Frontal cortex (tissue), 4 donors: Measurements from ENCODE around the gene STIP1. TPM values are rescaled to one million over a fixed set of nuclear protein-coding genes. Genes with fewer than 3 reads are reported as not detected.

ENCODE experiments used
- DNase-seq, 2 donors: peaks; one replicate each; pipeline ENCODE4 v3.0.0; 2012; ENCODE audit warnings: low spot score in 2 of 2
- FAIRE-seq: peaks from 2 replicates; lab custom pipeline; 2012; peaks lifted over from hg19 to GRCh38; lab: Jason Lieb, UNC
- total RNA-seq: library from RNA; depleted of rRNA; stranded (reverse); fragments of >200 nt; gene quantifications from one replicate; pipeline ENCODE4 v1.2.3, GENCODE V29; 2014
- donor health status: control.
- donor health status: control.
- donor health status: control.

Gene STIP1
- total RNA-seq, 1 donor from 2014 or later, result 91.7 TPM

DNA sequence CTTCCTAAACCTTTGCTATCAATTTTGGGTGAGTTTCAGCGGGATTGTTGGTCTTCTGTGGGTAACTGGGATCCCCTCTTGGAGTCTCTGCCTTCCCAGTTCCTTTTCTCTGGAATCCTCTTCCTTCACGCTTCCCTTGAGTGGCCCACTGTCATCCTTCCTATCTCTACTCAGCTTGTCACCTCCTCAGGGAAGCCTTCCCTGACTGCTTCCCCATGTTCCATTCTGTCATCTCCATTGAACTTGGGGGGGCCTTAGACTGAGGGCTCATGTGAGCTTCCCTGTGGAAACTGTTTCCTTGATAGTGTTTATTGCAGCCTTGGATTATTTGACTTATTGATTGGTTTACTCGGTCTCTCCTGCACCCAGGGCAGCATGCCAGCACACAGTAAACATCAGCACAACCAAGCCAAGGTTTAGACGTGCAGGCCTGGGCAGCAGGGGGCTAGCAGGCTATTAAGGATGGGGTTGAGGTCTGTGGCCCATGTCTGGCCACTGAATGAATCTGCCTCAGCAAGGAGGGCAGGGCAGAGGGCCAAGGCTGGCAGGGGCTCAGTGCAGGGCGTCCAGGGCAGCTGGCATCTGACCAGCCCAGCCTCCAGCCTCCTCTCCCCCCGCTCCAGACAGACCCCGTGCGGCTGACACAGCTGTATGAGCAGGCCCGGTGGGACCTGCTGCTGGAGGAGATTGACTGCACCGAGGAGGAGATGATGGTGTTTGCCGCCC lies 32.8 kb downstream of the STIP1 start:
- FAIRE-seq, result no peak
- DNase-seq, result no peak

DNA sequence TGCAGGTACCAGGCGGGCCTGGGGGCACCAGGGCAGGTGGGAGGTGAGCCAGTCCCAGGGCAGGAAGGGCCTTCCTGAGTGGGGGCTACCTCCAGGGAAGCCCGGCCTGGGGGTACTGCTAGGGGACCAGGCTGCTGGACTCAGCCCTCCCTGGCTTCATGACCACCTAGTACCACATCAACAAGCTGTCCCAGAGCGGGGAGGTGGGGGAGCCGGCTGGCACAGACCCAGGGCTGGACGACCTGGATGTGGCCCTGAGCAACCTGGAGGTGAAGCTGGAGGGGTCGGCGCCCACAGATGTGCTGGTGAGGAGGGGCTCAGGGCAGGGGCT lies 33.3 kb downstream of the STIP1 start:
- DNase-seq (no peak), FAIRE-seq (no peak)

DNA sequence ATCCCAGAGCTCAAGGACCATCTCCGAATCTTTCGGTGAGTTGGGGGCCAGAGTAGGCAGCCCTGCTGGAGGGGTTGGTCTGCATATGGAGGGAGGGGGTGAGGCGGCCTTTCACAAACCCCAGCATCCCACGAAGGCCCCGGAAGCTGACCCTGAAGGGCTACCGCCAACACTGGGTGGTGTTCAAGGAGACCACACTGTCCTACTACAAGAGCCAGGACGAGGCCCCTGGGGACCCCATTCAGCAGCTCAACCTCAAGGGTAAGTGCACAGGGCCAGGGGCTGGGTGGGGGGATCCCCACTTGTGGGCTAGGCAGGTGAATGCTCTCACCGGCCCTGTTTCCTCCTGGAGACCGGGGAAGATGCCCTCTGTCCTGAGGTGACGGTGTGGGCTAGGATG lies 33.8 kb downstream of the STIP1 start:
- no peak for FAIRE-seq
- DNase-seq, result no peak

DNA sequence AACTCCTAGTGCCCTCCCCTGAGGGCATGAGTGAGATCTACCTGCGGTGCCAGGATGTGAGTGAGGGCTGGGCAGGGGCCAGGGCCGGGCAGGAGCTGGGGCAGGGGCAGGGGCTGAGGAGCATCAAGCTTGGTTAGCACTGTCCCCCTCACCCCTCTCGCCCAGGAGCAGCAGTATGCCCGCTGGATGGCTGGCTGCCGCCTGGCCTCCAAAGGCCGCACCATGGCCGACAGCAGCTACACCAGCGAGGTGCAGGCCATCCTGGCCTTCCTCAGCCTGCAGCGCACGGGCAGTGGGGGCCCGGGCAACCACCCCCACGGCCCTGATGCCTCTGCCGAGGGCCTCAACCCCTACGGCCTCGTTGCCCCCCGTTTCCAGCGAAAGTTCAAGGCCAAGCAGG lies 34.3 kb downstream of the STIP1 start:
- FAIRE-seq (no peak), DNase-seq (no peak)

DNA sequence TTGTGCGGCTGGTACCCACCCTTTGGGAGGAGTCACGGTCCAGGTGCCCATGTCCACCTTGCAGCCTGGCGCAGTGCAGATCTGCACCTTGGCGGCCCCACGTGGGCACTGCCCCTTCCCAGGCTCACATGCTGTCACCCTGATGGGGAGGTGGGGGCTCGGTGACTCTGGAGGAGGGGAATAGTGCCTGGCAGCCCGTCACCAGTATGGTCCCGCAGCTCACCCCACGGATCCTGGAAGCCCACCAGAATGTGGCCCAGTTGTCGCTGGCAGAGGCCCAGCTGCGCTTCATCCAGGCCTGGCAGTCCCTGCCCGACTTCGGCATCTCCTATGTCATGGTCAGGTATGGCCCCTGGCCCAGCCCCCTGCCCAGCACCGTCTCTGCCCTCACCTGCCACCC lies 34.8 kb downstream of the STIP1 start:
- no peak for FAIRE-seq
- DNase-seq, result no peak

DNA sequence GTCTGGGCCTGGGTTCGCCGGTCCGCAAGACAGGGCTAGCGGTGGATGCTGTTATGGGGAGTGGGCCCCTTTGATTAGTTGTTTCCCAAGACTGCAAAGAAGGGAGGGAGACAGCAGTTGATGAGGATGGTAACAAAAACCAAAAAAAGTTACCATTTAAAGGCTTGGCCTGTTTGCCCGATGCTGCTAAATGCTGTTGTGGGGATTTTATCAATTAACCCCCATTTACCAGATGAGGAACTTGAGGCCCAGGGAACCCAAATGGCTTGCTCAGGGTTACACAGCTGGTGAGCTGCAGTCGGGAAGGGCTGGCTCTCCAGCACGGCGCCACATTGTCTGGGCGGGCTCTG lies 36.7 kb downstream of the STIP1 start:
- DNase-seq, result no peak
- no peak for FAIRE-seq

DNA sequence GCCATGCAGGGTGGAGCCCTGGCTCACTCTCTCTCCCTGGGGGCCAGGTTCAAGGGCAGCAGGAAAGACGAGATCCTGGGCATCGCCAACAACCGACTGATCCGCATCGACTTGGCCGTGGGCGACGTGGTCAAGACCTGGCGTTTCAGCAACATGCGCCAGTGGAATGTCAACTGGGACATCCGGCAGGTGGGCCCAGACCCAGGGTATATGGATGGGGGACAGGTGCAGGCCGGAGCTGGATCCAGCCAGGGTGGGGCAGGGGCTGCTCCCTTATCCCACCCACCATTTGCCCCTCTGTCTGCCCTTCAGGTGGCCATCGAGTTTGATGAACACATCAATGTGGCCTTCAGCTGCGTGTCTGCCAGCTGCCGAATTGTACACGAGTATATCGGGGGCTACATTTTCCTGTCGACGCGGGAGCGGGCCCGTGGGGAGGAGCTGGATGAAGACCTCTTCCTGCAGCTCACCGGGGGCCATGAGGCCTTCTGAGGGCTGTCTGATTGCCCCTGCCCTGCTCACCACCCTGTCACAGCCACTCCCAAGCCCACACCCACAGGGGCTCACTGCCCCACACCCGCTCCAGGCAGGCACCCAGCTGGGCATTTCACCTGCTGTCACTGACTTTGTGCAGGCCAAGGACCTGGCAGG lies 37.2 kb downstream of the STIP1 start:
- FAIRE-seq (no peak), DNase-seq (no peak)

DNA sequence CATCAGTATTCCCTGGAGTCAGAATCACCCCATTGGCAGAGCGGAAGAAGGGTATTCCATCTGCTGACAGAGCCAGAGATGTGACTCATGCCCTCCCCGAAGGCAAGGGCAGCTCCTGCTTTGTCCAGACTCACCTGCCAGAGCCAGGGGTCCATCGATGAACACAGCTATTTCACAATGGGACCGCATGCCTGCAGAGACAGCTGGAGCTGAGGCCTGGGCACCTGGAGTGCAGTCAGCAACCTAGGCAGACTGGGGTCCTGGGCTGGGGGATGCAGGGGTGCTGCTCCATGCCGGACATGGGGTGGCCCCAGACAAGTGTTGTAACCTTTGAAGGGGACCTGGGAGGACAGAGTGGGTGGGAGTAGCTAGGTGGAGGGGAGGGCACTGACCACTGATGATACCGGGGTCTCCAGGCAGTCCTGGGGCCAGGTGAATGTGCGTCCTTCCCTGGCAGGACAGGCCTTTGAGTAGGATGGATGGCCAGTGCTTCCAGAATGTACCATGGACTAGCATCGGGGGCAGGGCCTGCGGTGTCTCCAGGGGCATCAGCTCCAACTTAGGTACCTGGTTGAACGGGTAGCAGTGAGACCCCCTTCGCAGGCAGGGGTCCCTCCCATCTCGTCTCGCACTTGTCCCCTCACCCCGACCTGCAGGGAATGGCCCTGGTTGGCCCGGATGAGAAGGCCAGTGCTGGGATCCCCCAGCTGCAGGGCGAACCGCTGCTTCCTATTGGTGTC lies 38.4 kb downstream of the STIP1 start:
- no peak for FAIRE-seq

DNA sequence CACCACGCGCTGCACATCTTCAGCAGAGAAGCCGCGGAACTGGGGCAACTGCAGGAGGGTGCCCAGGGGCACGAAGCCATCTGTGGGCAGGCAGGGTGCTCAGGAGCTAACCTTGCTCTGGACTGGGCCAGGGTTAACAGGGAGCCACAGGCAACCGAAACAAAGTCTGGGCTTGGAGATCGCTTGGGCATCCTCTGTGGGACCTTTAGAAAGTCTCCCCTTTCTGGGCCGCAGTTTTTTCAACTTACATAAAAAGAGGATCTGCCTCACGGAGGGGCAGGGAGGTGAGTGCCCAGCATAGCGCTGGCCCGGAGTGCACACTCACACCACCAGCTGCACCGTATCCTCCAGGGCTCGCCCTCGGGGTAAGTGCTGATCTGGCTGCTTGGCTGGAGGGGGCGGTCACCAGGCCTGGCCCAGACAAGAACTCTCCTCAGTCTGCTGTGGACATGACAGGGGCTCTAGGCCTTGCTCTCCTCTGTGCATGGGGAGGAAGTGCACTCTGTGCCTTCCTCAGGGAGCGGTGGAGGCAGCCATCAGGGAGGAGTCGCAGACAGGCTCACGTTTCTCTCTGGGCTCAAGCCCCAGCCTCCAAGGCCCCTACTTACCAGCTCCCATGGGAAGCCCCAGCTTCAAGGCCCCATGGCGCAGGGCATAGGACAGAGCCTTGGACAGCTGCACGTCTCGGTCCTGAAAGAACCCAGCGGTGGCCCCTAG lies 39.1 kb downstream of the STIP1 start:
- FAIRE-seq, result no peak

More for the DNA sequence above, 38.4 kb downstream of the STIP1 start:
- DNase-seq, result no peak

DNA sequence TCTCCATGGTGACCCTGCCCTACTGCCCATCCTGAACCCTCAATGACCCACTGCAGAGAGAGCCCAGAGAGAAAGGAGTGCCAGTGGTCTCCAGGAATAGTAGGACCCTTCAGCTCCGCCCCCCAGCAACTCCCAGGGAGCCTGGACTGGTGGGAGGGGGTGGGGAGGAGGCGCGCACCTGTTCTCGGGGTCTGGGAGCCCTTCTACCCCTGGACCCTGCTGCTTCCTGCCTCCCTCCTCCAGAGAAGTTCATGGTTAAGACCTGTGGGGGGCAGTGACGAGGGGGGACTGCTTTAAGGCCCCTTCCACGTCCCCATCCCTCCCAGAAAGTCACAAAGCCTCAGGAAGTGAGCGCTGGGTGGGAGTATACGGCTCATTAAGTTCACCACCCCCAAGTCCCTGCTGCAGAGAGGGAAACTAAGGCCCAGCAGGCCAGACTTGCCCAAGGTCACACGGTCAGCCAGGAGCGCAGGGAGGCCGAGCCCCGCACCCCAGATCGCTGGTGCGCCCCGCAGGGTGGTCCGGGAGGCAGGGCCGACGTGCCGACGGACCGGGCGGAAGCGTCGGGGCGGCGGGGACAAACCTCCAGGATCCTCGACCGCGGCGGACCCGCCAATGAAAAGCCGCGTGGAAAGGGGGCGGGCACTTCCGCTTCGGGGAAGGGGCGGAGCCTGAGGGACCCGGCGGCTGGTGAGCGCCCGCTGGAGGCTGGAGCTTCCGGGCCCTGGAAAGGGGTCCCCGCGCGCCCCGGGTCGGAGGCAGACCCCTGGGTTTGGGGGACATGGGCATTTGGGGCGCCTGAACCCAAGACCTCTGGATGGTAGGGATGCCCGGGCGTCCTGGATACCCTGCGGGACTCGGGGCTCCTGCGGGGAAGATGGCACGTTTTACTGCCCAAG lies 39.9 kb downstream of the STIP1 start, which contains the start of the genes NUDT22 and TRPT1:
Gene NUDT22, plus strand, starts transcription at position 667 of the 899 bp plus-strand sequence. CDS start 379 bp downstream, outside the sequence.
Gene TRPT1, minus strand, starts transcription at position 579 of the 899 bp plus-strand sequence. Its CDS starts 326 bp downstream, at position 253.
- DNase-seq (peak; percentile 94 to 96), FAIRE-seq (no peak)

More for the DNA sequence above, 39.1 kb downstream of the STIP1 start:
- DNase-seq, result no peak

DNA sequence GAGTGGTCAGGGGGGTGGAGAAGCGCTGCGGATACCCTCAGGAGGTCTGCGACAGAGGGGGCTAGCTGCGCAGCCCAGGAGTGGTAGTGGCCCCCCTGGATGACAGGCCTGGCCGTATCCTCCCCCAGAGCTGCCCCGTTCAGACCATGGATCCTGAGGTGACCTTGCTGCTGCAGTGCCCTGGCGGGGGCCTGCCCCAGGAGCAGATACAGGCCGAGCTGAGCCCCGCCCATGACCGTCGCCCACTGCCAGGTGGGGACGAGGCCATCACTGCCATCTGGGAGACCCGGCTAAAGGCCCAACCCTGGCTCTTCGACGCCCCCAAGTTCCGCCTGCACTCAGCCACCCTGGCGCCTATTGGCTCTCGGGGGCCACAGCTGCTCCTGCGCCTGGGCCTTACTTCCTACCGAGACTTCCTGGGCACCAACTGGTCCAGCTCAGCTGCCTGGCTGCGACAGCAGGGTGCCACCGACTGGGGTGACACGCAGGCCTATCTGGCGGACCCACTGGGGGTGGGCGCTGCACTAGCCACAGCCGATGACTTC lies 40.6 kb downstream of the STIP1 start:
- DNase-seq (peak in 1 of 2 donors; percentile 56), FAIRE-seq (no peak)

DNA sequence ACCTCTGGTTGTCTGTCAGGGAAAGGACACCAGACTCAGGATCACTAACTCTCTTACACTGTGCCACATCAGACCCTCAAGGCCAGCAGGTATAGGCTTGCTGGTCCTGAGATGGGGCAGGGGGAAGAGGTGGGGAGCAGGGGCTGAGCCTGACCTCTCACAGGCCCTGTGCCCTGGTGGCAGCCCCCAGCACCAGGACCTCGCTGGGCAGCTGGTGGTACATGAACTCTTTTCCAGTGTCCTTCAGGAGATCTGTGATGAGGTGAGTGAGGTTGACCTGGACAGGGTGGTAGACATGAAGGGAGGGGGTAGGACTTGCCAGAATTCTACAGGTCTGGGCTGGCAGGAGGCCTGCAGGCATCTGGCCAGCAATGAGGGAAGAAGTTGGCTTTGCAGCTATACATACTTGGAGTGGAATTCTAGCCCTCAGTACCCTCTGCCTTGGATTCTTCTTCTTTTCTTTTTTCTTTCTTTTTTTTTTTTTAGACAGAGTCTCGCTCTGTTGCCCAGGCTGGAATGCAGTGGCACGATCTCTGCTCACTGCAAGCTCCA lies 41.5 kb downstream of the STIP1 start:
- FAIRE-seq (no peak), DNase-seq (no peak)

DNA sequence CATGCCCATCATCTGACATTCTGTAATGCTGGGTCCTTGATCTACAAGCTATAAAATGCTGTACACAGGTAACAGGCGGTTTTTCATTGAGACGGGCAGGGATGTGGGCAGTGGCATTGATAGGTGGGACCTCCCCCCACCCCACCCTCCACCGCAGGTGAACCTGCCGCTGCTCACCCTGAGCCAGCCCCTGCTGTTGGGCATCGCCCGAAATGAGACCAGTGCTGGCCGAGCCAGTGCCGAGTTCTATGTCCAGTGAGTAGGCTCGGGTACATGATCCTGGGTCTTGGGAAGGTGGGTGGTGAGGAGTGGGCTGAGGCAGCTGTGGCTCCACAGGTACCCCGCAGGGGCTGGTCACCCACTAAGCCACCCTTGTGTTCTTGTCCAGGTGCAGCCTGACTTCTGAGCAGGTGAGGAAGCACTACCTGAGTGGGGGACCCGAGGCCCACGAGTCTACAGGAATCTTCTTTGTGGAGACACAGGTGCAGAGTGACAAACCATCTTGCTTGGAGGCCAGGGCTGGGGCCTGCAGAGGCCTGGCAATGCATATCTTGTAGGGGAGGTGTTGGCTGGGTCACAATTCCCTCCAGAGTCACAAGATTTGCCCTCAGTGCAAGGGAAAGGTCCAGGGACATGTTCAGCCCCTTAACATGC lies 43.2 kb downstream of the STIP1 start:
- FAIRE-seq (no peak), DNase-seq (no peak)

DNA sequence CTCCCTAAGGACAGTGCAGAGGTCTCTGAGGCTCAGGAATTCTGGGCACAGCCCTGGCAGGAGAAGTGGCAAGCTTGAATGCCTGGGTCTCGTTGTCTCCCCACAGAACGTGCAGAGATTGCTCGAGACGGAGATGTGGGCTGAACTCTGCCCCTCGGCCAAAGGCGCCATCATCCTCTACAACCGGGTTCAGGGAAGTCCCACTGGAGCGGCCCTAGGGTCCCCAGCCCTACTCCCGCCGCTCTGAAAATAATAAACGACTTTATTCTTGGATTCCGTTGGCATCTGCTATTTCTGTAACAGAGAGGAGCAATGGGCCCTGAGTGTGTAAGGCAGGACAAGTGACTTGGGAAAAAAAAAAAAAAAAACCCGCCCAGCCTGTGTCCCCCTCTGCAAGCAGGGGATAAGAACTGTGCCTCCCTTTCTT lies 43.8 kb downstream of the STIP1 start:
- no peak for DNase-seq
- FAIRE-seq, result no peak

DNA sequence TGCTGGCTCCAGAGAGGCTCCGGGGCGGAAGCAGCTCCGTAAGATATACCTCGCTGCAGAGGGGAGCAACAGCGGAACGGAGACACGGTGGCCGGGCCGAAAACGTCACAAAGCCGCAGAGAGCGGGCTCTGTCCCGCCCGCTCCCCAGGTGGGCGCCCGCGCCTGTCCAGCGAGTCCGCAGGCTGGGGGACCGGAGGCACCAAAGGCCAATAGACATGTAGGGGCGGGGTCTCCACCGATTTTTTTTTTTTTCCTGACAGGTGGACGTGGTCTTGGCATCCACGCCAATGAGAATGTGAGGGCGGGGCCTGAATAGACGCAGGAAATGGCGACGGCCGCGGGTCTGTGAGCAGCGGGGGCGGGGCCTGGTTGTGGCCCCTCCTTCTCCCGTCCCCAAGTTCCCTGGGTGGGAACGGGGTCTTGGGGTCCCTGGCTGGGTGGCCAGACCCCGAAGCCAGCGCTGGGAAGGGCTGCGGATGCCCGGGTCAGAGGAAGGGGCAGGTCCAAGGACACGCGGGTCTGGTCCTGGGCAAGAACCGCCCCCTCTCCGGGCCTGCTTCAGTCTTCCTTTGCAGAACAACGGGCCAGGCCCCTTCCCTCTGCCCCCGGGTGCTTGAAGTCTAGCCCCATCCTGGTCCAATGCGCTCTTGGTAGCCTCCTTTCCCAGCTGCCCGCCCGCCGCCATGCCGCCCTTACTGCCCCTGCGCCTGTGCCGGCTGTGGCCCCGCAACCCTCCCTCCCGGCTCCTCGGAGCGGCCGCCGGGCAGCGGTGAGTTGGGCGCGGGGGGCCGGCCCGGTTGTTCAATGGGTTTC lies 44.4 kb downstream of the STIP1 start, which contains the start of gene DNAJC4:
Gene DNAJC4, plus strand, starts transcription at position 378 of the 814 bp plus-strand sequence. Its CDS starts 307 bp downstream, at position 685.
- FAIRE-seq (no peak), DNase-seq (peak; percentile 87 to 90)

DNA sequence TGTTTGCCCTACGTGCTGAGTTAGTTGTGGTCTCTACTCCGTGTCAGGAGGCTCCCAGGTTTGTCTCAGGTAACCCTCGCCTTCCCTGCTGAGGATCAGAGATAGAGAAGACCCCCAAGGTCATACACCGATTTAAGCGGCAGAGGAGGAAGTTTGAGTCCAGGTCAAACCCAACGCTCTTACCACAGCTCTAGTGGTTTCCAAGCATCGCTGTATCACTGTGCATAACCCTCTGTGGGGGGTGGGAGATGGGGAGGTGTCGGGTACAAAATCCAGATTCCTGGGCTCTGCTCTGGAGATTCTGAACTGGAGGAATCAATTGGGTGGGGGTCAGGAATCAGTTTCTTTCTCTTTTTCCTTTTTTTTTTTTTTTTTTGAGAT lies 45.0 kb downstream of the STIP1 start:
- FAIRE-seq, result no peak
- DNase-seq, result no peak

DNA sequence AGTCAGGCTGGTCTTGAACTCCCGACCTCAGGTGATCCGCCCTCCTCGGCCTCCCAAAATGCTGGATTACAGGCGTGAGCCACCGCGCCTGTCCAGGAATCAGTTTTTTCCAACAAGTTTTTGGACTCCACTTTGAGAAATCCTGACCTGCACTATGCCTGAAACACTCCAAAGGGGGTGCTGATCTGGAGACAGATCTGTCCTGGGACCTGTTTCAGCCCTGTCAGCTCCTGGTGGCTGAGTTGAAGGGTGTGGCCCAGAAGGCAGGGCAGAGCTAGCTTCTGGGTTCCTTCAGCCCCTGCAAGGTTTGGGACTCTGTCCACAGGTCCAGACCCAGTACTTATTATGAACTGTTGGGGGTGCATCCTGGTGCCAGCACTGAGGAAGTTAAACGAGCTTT lies 45.6 kb downstream of the STIP1 start:
- DNase-seq (no peak), FAIRE-seq (no peak)
